ENCODE data around the gene PDYN. TPM values are rescaled to one million over a fixed set of nuclear protein-coding genes. Genes with fewer than 3 reads are reported as not detected.
"Not testable (repeated sequence)": the region's sequence is repeated elsewhere in the genome, so short reads cannot be mapped to it uniquely, and the experiment has no call there.

The PDYN gene
- not detected for total RNA-seq

DNA sequence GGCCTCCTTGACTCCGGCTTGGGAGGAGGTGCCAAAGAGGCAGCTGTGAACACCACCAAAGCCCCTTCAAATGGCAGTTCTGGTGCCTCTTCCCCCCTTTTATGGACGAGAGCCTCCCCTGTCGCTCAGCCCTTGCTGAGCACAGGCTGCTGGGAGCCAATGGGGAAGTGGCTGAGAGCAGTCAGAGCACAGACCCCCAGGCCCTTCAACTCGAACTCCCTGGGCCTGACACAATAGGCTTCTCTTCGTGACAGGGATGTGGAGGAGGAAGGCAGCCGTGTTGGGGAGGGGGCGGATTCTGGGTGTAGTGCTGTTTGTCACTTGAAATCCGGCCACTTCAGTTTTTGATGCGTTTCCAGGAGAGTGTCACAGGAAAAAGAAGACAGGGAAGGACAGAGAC, at the start of gene PDYN:
Gene PDYN, minus strand, starts transcription at position 73 of the 400 bp plus-strand sequence. CDS start 10,974 bp downstream, outside the sequence.
- intact Hi-C loops (cut with DNase I) = no loop called here
- no peak within 1 kb of the TSS for H3K4me3 ChIP-seq
- no peak within 1 kb of the TSS for H3K9ac ChIP-seq (ENCODE audit: low read depth in 2 of 2, low read length in 2 of 2)
- no peaks in the 10 kb centered on the region for H3K9me3 ChIP-seq
- H3K4me1 ChIP-seq = no peaks in the 10 kb centered on the region
- TF ChIP-seq, protein P1, sequence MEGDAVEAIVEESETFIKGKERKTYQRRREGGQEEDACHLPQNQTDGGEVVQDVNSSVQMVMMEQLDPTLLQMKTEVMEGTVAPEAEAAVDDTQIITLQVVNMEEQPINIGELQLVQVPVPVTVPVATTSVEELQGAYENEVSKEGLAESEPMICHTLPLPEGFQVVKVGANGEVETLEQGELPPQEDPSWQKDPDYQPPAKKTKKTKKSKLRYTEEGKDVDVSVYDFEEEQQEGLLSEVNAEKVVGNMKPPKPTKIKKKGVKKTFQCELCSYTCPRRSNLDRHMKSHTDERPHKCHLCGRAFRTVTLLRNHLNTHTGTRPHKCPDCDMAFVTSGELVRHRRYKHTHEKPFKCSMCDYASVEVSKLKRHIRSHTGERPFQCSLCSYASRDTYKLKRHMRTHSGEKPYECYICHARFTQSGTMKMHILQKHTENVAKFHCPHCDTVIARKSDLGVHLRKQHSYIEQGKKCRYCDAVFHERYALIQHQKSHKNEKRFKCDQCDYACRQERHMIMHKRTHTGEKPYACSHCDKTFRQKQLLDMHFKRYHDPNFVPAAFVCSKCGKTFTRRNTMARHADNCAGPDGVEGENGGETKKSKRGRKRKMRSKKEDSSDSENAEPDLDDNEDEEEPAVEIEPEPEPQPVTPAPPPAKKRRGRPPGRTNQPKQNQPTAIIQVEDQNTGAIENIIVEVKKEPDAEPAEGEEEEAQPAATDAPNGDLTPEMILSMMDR (IDR thresholded peaks at IDR 0.05) = no peak
- H3K27me3 ChIP-seq = no peaks in the 10 kb centered on the region
- DNase-seq = no peak
- no peak within 1 kb of the TSS for H3K27ac ChIP-seq
- no peaks in the 10 kb centered on the region for H3K36me3 ChIP-seq

GRCh38 chr20:2042400-2042799, 48.5 kb upstream of the PDYN start:
- Histone ChIP-seq H3K9ac (ENCODE audit: low read depth in 2 of 2, low read length in 2 of 2) (no peak overlapping the region), H3K27me3 (no peaks in the 10 kb centered on the region)

DNA sequence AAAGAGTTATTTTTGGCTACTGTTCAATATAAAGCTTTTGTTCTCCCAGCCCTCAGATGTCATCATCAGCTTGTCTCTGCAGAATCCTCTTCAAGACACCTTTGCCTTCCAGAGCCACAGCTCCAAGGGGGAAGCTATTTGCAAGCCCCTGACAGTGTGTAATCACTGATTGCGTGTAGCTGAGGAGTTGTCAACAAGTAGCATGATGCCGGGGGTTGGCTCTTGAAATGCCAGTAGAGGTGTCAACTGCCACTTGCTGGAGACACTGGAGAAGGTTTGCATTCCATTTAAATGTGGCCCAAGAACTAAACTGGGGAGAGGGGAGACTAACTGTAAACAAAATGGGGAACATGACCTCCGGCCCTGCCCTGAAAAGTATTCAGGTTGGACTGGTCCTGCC, 44.3 kb upstream of the PDYN start:
- H3K9me3 ChIP-seq = no peaks in the 10 kb centered on the region
- no peaks in the 10 kb centered on the region for H3K4me1 ChIP-seq
- H3K27me3 ChIP-seq = no peaks in the 10 kb centered on the region
- no peaks in the 10 kb centered on the region for H3K36me3 ChIP-seq
- H3K9ac ChIP-seq (ENCODE audit: low read depth in 2 of 2, low read length in 2 of 2) = no peak overlapping the region
- no peak overlapping the region for H3K27ac ChIP-seq
- H3K4me3 ChIP-seq = no peak overlapping the region
- DNase-seq = no peak
- TF ChIP-seq, protein P1 (IDR thresholded peaks at IDR 0.05) = no peak
- intact Hi-C loops (cut with DNase I) = no loop called here

More at GRCh38 chr20:2042400-2042799, 48.5 kb upstream of the PDYN start:
- DNase-seq = no peak
- H3K27ac ChIP-seq = no peak overlapping the region
- no peaks in the 10 kb centered on the region for H3K36me3 ChIP-seq
- H3K4me3 ChIP-seq = no peak overlapping the region
- H3K9me3 ChIP-seq = no peaks in the 10 kb centered on the region
- TF ChIP-seq, protein P1 (IDR thresholded peaks at IDR 0.05) = no peak
- intact Hi-C loops (cut with DNase I) = no loop called here
- no peaks in the 10 kb centered on the region for H3K4me1 ChIP-seq

DNA sequence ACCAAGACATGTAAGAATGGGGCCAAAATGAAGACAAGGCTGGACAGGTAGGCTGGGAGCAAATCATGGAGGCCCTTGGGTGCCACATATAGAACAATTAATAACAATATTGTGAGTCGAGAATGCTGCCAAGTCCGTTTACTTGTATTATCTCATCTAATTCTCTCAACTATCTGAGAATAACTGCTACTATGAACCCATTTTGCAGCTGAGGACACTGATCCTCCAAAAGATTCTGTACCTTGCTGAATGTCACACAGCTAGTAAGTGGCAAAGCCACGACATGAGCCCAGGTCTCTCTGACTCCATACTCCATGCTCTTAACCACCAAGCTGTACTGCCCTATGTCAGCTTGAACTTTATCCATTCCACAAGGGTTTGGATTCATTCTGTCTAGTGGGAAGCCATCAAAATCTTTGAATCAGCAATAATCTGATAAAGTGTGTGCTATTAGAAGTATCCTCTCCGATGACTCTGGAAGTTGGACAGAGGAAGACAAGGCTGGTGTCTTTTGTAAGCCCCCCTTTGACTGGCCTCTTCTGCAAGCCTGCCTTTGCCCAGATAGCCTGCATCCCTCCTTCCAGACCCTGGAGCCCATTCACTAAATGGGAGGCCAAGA, 43.5 kb upstream of the PDYN start:
- Histone ChIP-seq H3K9ac (ENCODE audit: low read depth in 2 of 2, low read length in 2 of 2) (no peak overlapping the region), H3K4me3 (no peak overlapping the region), H3K27me3 (no peaks in the 10 kb centered on the region), H3K9me3 (no peaks in the 10 kb centered on the region), H3K36me3 (no peaks in the 10 kb centered on the region), H3K4me1 (no peaks in the 10 kb centered on the region), H3K27ac (no peak overlapping the region)
- intact Hi-C loops (cut with DNase I) = no loop called here
- DNase-seq = no peak
- TF ChIP-seq, protein P1 (IDR thresholded peaks at IDR 0.05) = no peak

GRCh38 chr20:2036357-2036756, 42.5 kb upstream of the PDYN start:
- H3K27ac ChIP-seq; intact Hi-C loops (cut with DNase I); DNase-seq; H3K4me1 ChIP-seq; H3K9ac ChIP-seq (ENCODE audit: low read depth in 2 of 2, low read length in 2 of 2); H3K27me3 ChIP-seq; H3K9me3 ChIP-seq; H3K36me3 ChIP-seq; H3K4me3 ChIP-seq: not testable (repeated sequence)

GRCh38 chr20:2032168-2032567, 38.3 kb upstream of the PDYN start:
- no peak overlapping the region for H3K4me3 ChIP-seq
- no peak for DNase-seq
- TF ChIP-seq, protein P1 (IDR thresholded peaks at IDR 0.05) = no peak
- no peaks in the 10 kb centered on the region for H3K9me3 ChIP-seq
- no peak overlapping the region for H3K27ac ChIP-seq
- no peaks in the 10 kb centered on the region for H3K36me3 ChIP-seq
- H3K27me3 ChIP-seq = no peaks in the 10 kb centered on the region
- H3K9ac ChIP-seq (ENCODE audit: low read depth in 2 of 2, low read length in 2 of 2) = no peak overlapping the region
- no peaks in the 10 kb centered on the region for H3K4me1 ChIP-seq
- intact Hi-C loops (cut with DNase I) = no loop called here

Measured in colonic mucosa (tissue), 4 donors.